ENCODE measurements around the gene SMG6. TPM values are rescaled to one million over a fixed set of nuclear protein-coding genes. Genes with fewer than 3 reads are reported as not detected.

The SMG6 gene
- total and polyA plus RNA-seq, 2 of the 4 experiments (the other 2 are of a cell fraction) = 16.3 to 30.3 TPM

DNA sequence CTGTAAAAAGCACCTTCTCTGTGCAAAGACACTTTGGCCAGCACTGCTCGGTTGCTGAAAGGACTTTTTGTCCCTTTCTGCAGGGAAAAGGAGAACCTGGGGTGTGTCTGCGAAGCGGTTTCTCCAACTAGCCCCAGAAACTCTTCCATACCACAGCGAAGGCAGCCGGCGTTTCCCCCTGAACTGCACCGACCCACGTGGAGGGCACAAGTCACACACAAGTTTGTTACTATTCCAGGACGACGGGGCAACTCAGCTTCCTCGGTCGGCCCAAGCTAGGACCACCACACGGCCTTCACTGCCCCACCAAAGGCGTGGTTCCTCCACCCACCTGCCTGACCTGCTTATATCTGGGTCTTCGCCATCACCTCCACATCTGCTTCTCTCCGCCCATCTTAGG, 280.3 kb downstream of the SMG6 start:
- H3K23ac ChIP-seq (ENCODE audit: low read depth, low read length) = no peak overlapping the region
- intact Hi-C loops (cut with micrococcal nuclease) (no loop called here), dilution Hi-C loops (cut with HindIII; ENCODE audit: low sequenced_read_pairs, unreplicated experiment) (no loop called here), in situ Hi-C loops (cut with MboI; ENCODE audit: low sequenced_read_pairs) (no loop called here)
- ATAC-seq (ENCODE audit: low read depth) = no peak
- H4K91ac ChIP-seq (ENCODE audit: insufficient read depth, low read depth, low read length) = no peak overlapping the region
- H2AK5ac ChIP-seq (ENCODE audit: low read depth, low read length) = no peak overlapping the region
- H3K9me1 ChIP-seq (ENCODE audit: insufficient read depth, low read length) = no peaks in the 10 kb centered on the region
- no peak overlapping the region for H3K56ac ChIP-seq (ENCODE audit: extremely low read depth, insufficient read depth, low read length)
- no peaks in the 10 kb centered on the region; the same call in none of the 2 replicates for H4K20me1 ChIP-seq (ENCODE audit: insufficient read depth, low read length)
- H3K4me2 ChIP-seq (ENCODE audit: low read depth, low read length) = no peak overlapping the region
- no peaks in the 10 kb centered on the region for H3K9me3 ChIP-seq (ENCODE audit: control insufficient read depth, insufficient read depth, low read length)
- no peak overlapping the region for H4K5ac ChIP-seq (ENCODE audit: low read depth, low read length)
- peaks cover 1% of the 10 kb centered on the region; the same call in 1 of the 2 replicates for H3K4me1 ChIP-seq (ENCODE audit: control insufficient read depth, insufficient read depth, low read length)
- H2AFZ ChIP-seq (replicated peaks; ENCODE audit: low read length, poor library complexity) = no peak overlapping the region
- no TSS peak for BruUV-seq (replicated peaks)
- no peak overlapping the region for H3K27ac ChIP-seq (ENCODE audit: insufficient read depth, low read length)
- no peaks in the 10 kb centered on the region for H3K79me1 ChIP-seq (ENCODE audit: low read depth in 1 of 2, low read length in 2 of 2)
- H2BK120ac ChIP-seq (ENCODE audit: low read depth, low read length) = no peak overlapping the region
- POLR2A ChIA-PET (ENCODE audit: unreplicated experiment) = no interaction called here
- no peak overlapping the region for H3K4ac ChIP-seq (ENCODE audit: low read depth, low read length)
- CTCF ChIA-PET = no interaction called here
- no peak for TF ChIP-seq CHD1 (IDR thresholded peaks at IDR 0.05; ENCODE audit: low read depth, low read length)
- TF ChIP-seq SMC3 (IDR thresholded peaks at IDR 0.05; ENCODE audit: low read depth, low read length) = no peak
- TF ChIP-seq MAFK (IDR thresholded peaks at IDR 0.05; ENCODE audit: low read depth, low read length) = no peak
- TF ChIP-seq RAD21 (IDR thresholded peaks at IDR 0.05; ENCODE audit: low read length) = no peak
- no peak for TF ChIP-seq RFX5 (IDR thresholded peaks at IDR 0.05; ENCODE audit: low read depth, low read length)
- TF ChIP-seq, protein P1, sequence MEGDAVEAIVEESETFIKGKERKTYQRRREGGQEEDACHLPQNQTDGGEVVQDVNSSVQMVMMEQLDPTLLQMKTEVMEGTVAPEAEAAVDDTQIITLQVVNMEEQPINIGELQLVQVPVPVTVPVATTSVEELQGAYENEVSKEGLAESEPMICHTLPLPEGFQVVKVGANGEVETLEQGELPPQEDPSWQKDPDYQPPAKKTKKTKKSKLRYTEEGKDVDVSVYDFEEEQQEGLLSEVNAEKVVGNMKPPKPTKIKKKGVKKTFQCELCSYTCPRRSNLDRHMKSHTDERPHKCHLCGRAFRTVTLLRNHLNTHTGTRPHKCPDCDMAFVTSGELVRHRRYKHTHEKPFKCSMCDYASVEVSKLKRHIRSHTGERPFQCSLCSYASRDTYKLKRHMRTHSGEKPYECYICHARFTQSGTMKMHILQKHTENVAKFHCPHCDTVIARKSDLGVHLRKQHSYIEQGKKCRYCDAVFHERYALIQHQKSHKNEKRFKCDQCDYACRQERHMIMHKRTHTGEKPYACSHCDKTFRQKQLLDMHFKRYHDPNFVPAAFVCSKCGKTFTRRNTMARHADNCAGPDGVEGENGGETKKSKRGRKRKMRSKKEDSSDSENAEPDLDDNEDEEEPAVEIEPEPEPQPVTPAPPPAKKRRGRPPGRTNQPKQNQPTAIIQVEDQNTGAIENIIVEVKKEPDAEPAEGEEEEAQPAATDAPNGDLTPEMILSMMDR (conservative IDR thresholded peaks at IDR 0.05; ENCODE audit: low read depth, low read length) = no peak
- TF ChIP-seq, protein P2, sequence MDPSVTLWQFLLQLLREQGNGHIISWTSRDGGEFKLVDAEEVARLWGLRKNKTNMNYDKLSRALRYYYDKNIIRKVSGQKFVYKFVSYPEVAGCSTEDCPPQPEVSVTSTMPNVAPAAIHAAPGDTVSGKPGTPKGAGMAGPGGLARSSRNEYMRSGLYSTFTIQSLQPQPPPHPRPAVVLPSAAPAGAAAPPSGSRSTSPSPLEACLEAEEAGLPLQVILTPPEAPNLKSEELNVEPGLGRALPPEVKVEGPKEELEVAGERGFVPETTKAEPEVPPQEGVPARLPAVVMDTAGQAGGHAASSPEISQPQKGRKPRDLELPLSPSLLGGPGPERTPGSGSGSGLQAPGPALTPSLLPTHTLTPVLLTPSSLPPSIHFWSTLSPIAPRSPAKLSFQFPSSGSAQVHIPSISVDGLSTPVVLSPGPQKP (IDR thresholded peaks at IDR 0.05; ENCODE audit: borderline replicate concordance, low read depth, low read length) = no peak
- TF ChIP-seq, protein P3, sequence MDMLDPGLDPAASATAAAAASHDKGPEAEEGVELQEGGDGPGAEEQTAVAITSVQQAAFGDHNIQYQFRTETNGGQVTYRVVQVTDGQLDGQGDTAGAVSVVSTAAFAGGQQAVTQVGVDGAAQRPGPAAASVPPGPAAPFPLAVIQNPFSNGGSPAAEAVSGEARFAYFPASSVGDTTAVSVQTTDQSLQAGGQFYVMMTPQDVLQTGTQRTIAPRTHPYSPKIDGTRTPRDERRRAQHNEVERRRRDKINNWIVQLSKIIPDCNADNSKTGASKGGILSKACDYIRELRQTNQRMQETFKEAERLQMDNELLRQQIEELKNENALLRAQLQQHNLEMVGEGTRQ (IDR thresholded peaks at IDR 0.05; ENCODE audit: low read depth, low read length) = no peak
- no peak for TF ChIP-seq NFE2L2 (IDR thresholded peaks at IDR 0.05; ENCODE audit: low read depth, low read length)
- no peak for TF ChIP-seq RCOR1 (IDR thresholded peaks at IDR 0.05; ENCODE audit: insufficient replicate concordance, low read length)
- no peak for TF ChIP-seq FOS (IDR thresholded peaks at IDR 0.05; ENCODE audit: low read depth, low read length)
- TF ChIP-seq MAZ (IDR thresholded peaks at IDR 0.05; ENCODE audit: borderline replicate concordance, low read depth, low read length) = no peak
- no peak for TF ChIP-seq POLR2A (IDR thresholded peaks at IDR 0.05; ENCODE audit: low read depth, low read length)
- peaks cover 73% of the 10 kb centered on the region for H3K27me3 ChIP-seq (ENCODE audit: control insufficient read depth, insufficient read depth, low read length)
- 10% methylated on average over 7 of the region's 16 CpGs; no CpG with 5 or more reads in 1 of the 2 experiments for WGBS, 2 experiments (ENCODE audit: extremely low coverage in 2 of 2, insufficient read length in 1 of 2)
- no peak overlapping the region for H2BK15ac ChIP-seq (ENCODE audit: low read depth, low read length)
- no peak overlapping the region for H4K8ac ChIP-seq (ENCODE audit: low read depth in 2 of 2, low read length in 2 of 2)
- no peak for DNase-seq
- no peak overlapping the region for H3K4me3 ChIP-seq (ENCODE audit: insufficient read depth, low read depth, low read length)
- no peak overlapping the region for H3K18ac ChIP-seq (ENCODE audit: low read depth, low read length)
- no peak overlapping the region for H3K9ac ChIP-seq (ENCODE audit: low read depth, low read length)
- no peak overlapping the region for H2BK5ac ChIP-seq (ENCODE audit: low read depth, low read length, poor library complexity, severe bottlenecking)
- no peak overlapping the region for H2AK9ac ChIP-seq (replicated peaks; ENCODE audit: low read depth, low read length, poor library complexity)
- H3K14ac ChIP-seq (replicated peaks; ENCODE audit: low read depth, low read length) = no peak overlapping the region
- H3K36me3 ChIP-seq (ENCODE audit: control insufficient read depth, insufficient read depth, low read length) = no peaks in the 10 kb centered on the region
- H2BK20ac ChIP-seq (ENCODE audit: low read depth, low read length) = no peak overlapping the region
